HCT116 (cell line): ENCODE measurements around the gene RAET1E. TPM values are rescaled to one million over a fixed set of nuclear protein-coding genes. Genes with fewer than 3 reads are reported as not detected.
A peak's percentile ranks its signal among the peaks of the same experiment; 100 is the strongest.

Experiments
- ATAC-seq: fragments of 200-7000 bp; cut with Tn5 transposase; 2 replicates; pipeline ENCODE4 v1.9.1; 2020; ENCODE audit warnings: mild to moderate bottlenecking, moderate library complexity
- BruUV-seq: library from RNA; stranded (reverse); fragments of 400-500 nt; replicated peaks from 2 replicates; lab custom pipeline; 2021; lab: Mats Ljungman, UMichigan
- CTCF ChIA-PET: fragments of 300-600 bp; sonication (Branson Sonifier 250); formaldehyde crosslinking; loops from one replicate; lab custom pipeline; 2021; ENCODE audit warnings: antibody characterized with exemption; lab: Charles Lee
- POLR2A ChIA-PET: fragments of 300-600, 350-600 bp; sonication (Branson Sonifier 250); formaldehyde crosslinking; loops from one replicate; lab custom pipeline; 2021; ENCODE audit warnings: antibody characterized with exemption; lab: Charles Lee
- RAD21 ChIA-PET, 2 experiments: fragments of 300-600 bp; sonication (Branson Sonifier 250); formaldehyde crosslinking; loops; one replicate each; lab custom pipeline; 2023; ENCODE audit warnings: low total read pairs in 2 of 2; ENCODE audit not compliant: uncharacterized antibody in 2 of 2, unreplicated experiment in 2 of 2, low non-redundant PET in 1 of 2; lab: Charles Lee
- DNase-seq: peaks from one replicate; pipeline ENCODE4 v3.0.0-alpha.2; 2010; ENCODE audit warnings: low read depth, low spot score
- H2AFZ ChIP-seq: fragments of 200-600 bp; shearing (Covaris generic), sonication (generic); 2 replicates; pipeline ENCODE4 v1.6.1; 2017; ENCODE audit warnings: low read depth, mixed run types, mixed read lengths, antibody characterized with exemption, low read length; ENCODE audit not compliant: poor library complexity, severe bottlenecking
- H3K27ac ChIP-seq: 2 replicates; pipeline ENCODE4 v1.5.1; 2012; ENCODE audit warnings: low read depth, low read length
- H3K27me3 ChIP-seq: fragments of 200-600 bp; sonication (generic); 2 replicates; pipeline ENCODE4 v1.6.1; 2016; ENCODE audit warnings: mixed run types, low read length, mixed read lengths; ENCODE audit not compliant: insufficient read depth
- H3K36me3 ChIP-seq, 2 experiments: fragments of 200-500 bp in 1 of 2; fragments of 200-600 bp in 1 of 2; sonication (Bioruptor generic) in 1 of 2; sonication (generic) in 1 of 2; 2 replicates each; pipeline versions ENCODE4 v1.5.1 to v1.6.1; 2014 to 2016; ENCODE audit warnings: low read length in 2 of 2, inconsistent platforms in 1 of 2, mixed read lengths in 1 of 2, mixed run types in 1 of 2; ENCODE audit not compliant: insufficient read depth in 2 of 2, control insufficient read depth in 1 of 2
- H3K4me1 ChIP-seq, 2 experiments: fragments of 200-600 bp in 1 of 2; sonication (generic) in 1 of 2; 2 replicates each; pipeline versions ENCODE4 v1.5.1 to v1.6.1; 2012 to 2017; ENCODE audit warnings: low read length in 2 of 2, inconsistent platforms in 1 of 2, mild to moderate bottlenecking in 1 of 2, mixed read lengths in 1 of 2, mixed run types in 1 of 2, moderate library complexity in 1 of 2; ENCODE audit not compliant: insufficient read depth in 2 of 2, control insufficient read depth in 1 of 2
- H3K4me2 ChIP-seq: fragments of 200-600 bp; sonication (generic); 2 replicates; pipeline ENCODE4 v1.6.1; 2017; ENCODE audit warnings: mixed run types, low read length, mixed read lengths
- H3K4me3 ChIP-seq, 2 experiments: fragments of 200-600 bp in 1 of 2; sonication (generic) in 1 of 2; replicated peaks in 1 of 2; 2 replicates each; pipeline ENCODE4 v1.5.1; 2011 to 2016; ENCODE audit warnings: low read length in 2 of 2, control low read depth in 1 of 2, low read depth in 1 of 2, mild to moderate bottlenecking in 1 of 2, mixed read lengths in 1 of 2, mixed run types in 1 of 2
- H3K79me2 ChIP-seq: fragments of 200-600 bp; sonication (generic); 2 replicates; pipeline ENCODE4 v1.6.1; 2017; ENCODE audit warnings: mild to moderate bottlenecking, mixed run types, low read length, moderate library complexity, mixed read lengths; ENCODE audit not compliant: insufficient read depth
- H3K9ac ChIP-seq: fragments of 200-600 bp; sonication (generic); 2 replicates; pipeline ENCODE4 v1.6.1; 2016; ENCODE audit warnings: low read length, mixed read lengths
- H3K9me2 ChIP-seq: fragments of 200-600 bp; sonication (generic), shearing (Covaris generic); 2 replicates; pipeline ENCODE4 v1.6.1; 2017; ENCODE audit warnings: mixed run types, mild to moderate bottlenecking, moderate library complexity; ENCODE audit not compliant: insufficient read depth
- H3K9me3 ChIP-seq, 2 experiments: fragments of 200-500 bp in 1 of 2; fragments of 200-600 bp in 1 of 2; sonication (Bioruptor generic) in 1 of 2; sonication (generic) in 1 of 2; 2 replicates each; pipeline ENCODE4 v1.6.1; 2014 to 2017; ENCODE audit warnings: low read length in 2 of 2, mixed read lengths in 2 of 2, inconsistent platforms in 1 of 2, low read depth in 1 of 2, mild to moderate bottlenecking in 1 of 2, mixed run types in 1 of 2, moderate library complexity in 1 of 2; ENCODE audit not compliant: control insufficient read depth in 1 of 2, insufficient read depth in 1 of 2
- H4K20me1 ChIP-seq: fragments of 200-600 bp; sonication (generic), shearing (Covaris generic); 2 replicates; pipeline ENCODE4 v1.6.1; 2017; ENCODE audit warnings: mixed run types, mild to moderate bottlenecking, moderate library complexity; ENCODE audit not compliant: insufficient read depth
- CBX3 ChIP-seq: IDR thresholded peaks from 2 replicates; pipeline ENCODE4 v1.6.1; 2012; ENCODE audit warnings: low read depth
- CTCF ChIP-seq, 3 experiments: fragments of 200-600 bp in 1 of 3; sonication (generic) in 1 of 3; IDR thresholded peaks in 2 of 3; conservative IDR thresholded peaks in 1 of 3; 2 replicates each; pipeline ENCODE4 v1.5.1; 2012 to 2017; ENCODE audit warnings: low read depth in 2 of 3, low read length in 2 of 3, antibody characterized with exemption in 1 of 3, borderline replicate concordance in 1 of 3, control low read depth in 1 of 3, mild to moderate bottlenecking in 1 of 3, mixed read lengths in 1 of 3, mixed run types in 1 of 3, moderate library complexity in 1 of 3; ENCODE audit not compliant: insufficient read depth in 1 of 3
- JUND ChIP-seq: IDR thresholded peaks from 2 replicates; pipeline ENCODE4 v1.6.1; 2012
- POLR2AphosphoS5 ChIP-seq: IDR thresholded peaks from 2 replicates; pipeline ENCODE4 v1.6.1; 2011; ENCODE audit warnings: mild to moderate bottlenecking, low read depth, low read length, moderate library complexity
- SIN3A ChIP-seq: IDR thresholded peaks from 2 replicates; pipeline ENCODE4 v1.6.1; 2012; ENCODE audit warnings: low read depth
- SRF ChIP-seq: IDR thresholded peaks from 2 replicates; pipeline ENCODE4 v1.6.1; 2012; ENCODE audit warnings: low read depth
- YY1 ChIP-seq: IDR thresholded peaks from 2 replicates; pipeline ENCODE4 v1.6.1; 2011; ENCODE audit warnings: low read length, low read depth, moderate library complexity, mild to moderate bottlenecking; ENCODE audit not compliant: insufficient replicate concordance; ENCODE audit errors: extremely low read depth
- ZFX ChIP-seq: fragments of 450-650 bp; IDR thresholded peaks from 2 replicates; pipeline ENCODE4 v1.6.1; 2017
- ZNF274 ChIP-seq: fragments of 200-500 bp; sonication (Bioruptor generic); IDR thresholded peaks from 2 replicates; pipeline ENCODE4 v1.6.1; 2014; ENCODE audit warnings: mild to moderate bottlenecking, low read depth, low read length, inconsistent platforms
- intact Hi-C: fragments of 100-400 bp; cut with micrococcal nuclease; formaldehyde crosslinking; loops from 2 replicates; pipeline ENCODE4 v1.10.0; 2022
- total RNA-seq: library from RNA; stranded (reverse); gene quantifications from one replicate; pipeline ENCODE4 v1.2.1, GENCODE V29; 2021; ENCODE audit not compliant: unreplicated experiment

Gene RAET1E
- total RNA-seq, 1 experiment from 2014 or later = 3.9 TPM

GRCh38 chr6:149861603-149862423, 36.1 kb downstream of the RAET1E start:
- POLR2A ChIA-PET = no interaction called here
- no TSS peak for BruUV-seq
- peaks cover 20% of the 10 kb centered on the region for H3K79me2 ChIP-seq

More at GRCh38 chr6:149861603-149862423, 36.1 kb downstream of the RAET1E start:
- intact Hi-C loops = no loop called here
- TF ChIP-seq JUND (no peak), ZFX (no peak), YY1 (no peak), POLR2AphosphoS5 (no peak), CBX3 (no peak), CTCF (IDR thresholded peaks at IDR 0.05 in 2 of 3, conservative IDR thresholded peaks at IDR 0.05 in 1 of 3; ENCODE audit: borderline replicate concordance in 1 of 3, insufficient read depth in 1 of 3, low read depth in 2 of 3, low read length in 2 of 3) (no peak), SRF (no peak), ZNF274 (no peak), SIN3A (no peak)
- RAD21 ChIA-PET = interaction anchor here in 1 of 2 experiments (0.6 kb wide), 1 partner anchor 81 kb away, joined by 7 read pairs; no protein-coding TSS in a partner anchor
- Histone ChIP-seq H3K9ac (no peak overlapping the region), H3K4me3 (no peak overlapping the region), H3K4me2 (peak overlapping the region; percentile 100; the same call in 1 of the 2 replicates), H3K9me2 (no peaks in the 10 kb centered on the region), H3K36me3 (no peaks in the 10 kb centered on the region), H3K27ac (no peak overlapping the region), H3K9me3 (no peaks in the 10 kb centered on the region), H2AFZ (no peak overlapping the region), H3K27me3 (no peaks in the 10 kb centered on the region), H3K4me1 (peaks cover 16 to 41% of the 10 kb centered on the region in 2 experiments), H4K20me1 (no peaks in the 10 kb centered on the region)
- DNase-seq (no peak), ATAC-seq (no peak)
- CTCF ChIA-PET = no interaction called here
